ENCODE results near the gene AMMECR1L.
"Not testable (repeated sequence)": the region's sequence is repeated elsewhere in the genome, so short reads cannot be mapped to it uniquely, and the experiment has no call there.

AMMECR1L gene

DNA sequence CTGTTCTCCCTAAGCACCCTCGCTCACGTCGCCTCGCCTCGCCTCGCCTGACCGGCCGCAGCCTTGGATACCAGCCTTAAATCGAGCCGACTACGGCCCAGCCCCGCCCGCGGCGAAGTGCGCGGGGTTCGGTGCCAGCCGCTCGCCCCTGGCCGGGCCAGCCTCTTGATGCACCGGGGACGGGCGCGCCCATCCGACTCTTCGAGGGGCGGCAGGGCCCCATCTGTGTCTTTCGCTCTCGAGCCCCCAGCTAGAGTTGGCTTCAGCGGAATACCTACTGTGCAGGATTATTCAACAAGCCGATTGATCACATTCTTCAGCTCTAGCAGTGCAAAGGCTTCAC is 808 bp upstream of the AMMECR1L start:
- DNase-seq: not testable (repeated sequence)

DNA sequence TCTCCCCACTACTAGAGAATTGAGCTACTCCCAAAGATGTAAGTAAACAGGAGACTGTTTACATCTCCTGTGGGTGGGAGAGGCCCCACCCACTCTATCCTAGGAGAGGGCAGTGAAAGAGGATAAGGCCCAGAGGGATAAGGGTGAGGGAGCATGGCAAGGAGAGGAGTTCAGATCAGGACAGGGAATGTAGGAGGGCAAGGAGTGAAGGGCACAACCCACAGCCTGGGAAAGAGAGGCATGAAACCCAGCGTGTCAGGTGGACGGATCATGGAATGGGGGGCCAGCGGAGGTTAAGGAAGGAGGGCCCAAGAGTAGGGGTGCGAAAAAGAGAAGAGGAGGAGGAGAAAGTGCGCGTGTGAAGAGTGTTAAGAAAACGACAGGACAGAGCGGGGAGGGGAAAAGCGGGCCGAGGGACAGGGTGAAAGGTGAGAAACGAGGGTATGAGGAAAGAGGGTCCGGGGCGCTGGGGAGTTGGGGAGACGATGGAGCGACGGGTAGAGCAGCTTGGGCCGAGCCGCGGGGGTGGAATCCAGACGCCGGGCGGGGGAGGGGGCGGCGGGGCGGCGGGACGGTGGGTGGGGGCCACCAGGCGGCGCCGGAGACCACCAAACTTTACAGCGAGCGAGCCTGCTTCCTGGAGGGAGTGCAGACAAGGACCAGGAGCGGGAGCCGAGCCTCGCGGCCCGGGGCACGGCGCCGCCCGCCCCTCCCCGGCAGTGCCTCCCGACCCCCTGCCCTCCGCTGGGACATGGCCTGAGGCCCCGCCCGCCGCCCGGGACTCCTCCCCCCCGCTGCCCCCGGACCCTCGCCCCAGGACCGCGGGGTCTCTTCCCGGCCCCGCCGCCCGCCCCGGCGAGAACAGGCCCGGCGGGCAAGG is 655 bp downstream of the AMMECR1L start:
- peak in 1 of 3 experiments; percentile 15 for DNase-seq

DNA sequence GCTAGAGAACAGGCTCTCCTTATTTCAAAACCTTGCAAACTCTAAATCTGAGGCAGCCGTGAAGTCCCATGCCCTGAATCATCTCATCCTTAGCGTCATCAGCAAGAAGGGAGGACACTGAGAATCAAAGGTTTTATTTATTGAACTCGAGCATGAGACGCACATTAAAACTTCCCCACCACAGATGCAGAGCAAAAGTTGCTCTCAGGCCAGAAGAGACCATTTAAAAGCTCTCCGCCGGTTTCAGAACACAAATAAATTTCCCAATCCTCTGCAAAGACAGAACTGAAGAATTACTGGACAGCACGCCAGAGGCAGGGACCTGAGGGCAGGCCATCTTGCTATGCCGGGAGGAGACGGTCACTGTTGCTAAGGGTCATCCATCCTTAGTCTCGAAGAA is 1.3 kb downstream of the AMMECR1L start:
- no peak for DNase-seq

DNA sequence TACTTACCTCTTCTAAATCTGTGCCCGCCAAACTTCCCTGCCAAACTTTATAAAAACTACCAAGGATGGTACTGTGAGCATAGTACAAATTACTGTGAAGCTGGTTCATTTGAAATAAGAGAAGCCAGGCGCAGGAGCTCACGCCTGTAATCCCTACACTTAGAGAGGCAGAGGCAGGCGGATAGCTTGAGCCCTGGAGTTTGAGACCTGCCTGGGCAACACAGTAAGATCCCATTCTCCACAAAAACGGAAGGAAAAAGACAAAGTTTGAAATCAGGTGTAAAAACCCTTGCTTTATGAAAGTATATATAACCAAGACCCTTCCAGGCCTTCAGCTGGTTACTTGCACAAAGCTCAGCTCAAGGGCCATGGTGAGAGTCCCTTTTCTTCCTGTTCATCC is 5.9 kb downstream of the AMMECR1L start:
- no peak for DNase-seq

DNA sequence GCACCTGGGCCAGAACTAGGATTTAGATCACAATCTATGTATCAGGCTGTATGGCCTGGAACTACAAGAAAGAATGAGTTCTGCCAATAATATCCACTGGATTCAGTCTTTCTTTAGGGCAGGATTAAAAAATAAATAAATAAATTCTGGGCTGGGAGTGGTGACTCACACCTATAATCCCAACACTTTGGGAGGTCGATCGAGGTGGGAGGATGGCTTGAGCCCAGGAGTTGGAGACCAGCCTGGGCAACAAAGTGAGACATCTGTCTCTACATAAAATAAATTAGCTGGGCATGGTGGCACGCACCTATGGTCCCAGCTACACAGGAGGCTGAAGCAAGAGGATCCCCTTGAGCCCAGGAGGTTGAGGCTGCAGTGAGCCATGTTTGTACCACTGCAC is 8.1 kb downstream of the AMMECR1L start:
- no peak for DNase-seq

DNA sequence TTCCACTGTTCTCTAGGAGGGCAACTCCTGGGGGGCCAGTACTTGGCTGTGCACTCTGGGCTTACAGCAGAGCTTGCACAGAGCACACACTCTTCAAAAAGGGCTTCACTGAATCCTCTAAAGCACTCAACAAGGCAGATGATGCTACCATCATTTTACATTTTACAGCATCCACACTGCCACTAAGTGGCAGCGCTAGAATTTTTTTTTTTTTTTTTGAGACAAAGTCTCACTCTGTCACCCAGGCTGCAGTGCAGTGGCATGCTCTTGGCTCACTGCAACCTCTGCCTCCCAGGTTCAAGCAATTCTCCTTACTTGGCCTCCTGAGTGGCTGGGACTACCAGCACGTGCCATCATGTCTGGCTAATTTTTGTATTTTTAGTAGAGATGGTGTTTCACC is 8.6 kb downstream of the AMMECR1L start:
- DNase-seq: no peak

DNA sequence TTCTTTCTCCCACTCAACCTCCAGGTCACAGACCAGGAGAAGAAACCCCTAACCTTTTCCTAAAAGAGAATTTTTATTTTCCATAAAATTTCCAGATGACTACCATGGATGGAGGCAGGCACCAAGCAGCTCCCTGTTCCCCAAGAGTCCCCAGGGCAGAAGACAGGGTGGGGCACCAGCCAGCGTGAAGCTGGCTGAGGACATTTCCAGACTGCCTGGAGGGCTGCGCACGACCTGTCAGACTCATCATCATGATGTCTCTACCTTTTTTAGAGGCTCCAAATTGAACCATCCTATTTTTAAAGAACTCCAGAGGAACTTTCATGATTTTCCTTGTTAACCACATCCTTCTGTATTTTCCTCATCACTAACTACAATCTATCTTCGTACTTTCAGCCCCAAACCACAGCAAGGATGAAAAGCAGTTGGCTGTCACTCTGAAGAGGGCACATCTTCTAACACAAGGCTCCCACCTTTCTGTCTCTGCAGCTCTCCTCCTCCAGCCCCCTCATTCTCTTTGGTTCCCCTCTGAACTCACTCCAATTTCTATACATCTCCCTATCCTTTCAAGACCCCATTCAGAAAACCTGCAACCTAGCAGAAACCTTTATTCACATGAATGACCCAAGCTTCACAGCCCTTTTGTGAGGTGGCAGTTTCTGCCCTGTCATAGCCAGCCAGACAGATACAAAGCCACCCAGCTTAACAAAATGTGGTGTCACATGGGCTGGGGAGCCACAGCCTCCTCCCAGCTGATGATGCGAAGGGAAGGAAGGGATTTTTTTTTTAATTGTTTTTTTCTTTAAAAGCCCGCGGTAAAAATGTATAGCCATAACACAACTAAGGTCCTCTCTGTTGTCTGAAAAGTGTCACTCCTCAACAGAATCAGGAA is 11.1 kb downstream of the AMMECR1L start:
- no peak for DNase-seq

DNA sequence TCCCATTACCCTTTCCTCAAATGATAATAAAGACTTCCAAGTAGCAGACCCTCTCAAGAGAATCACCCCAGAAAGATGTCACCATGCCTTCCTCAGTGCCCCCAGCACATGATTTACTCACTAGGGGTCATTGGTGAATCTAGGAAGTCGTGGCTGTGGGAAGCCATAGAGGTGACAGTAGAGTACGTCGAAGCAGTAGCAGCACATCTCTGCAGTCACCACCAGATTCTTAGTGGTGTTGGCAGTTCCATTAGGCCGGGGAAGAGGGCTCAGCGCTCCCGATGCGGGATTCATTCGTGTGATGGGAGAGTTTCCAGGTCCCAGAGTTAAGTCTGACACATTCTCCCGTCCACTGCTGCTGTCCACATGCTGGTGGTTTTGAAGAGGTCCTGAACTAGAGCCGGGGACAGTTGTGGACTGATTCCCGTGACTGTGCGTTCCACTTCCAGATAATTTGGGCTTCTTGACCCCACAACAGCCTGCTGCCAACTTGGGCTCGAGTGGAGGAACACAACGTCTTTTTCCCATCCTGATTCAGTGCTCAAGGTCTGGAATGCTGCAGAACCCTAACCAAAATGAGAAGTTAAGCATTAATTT is 12.0 kb downstream of the AMMECR1L start:
- no peak for DNase-seq

DNA sequence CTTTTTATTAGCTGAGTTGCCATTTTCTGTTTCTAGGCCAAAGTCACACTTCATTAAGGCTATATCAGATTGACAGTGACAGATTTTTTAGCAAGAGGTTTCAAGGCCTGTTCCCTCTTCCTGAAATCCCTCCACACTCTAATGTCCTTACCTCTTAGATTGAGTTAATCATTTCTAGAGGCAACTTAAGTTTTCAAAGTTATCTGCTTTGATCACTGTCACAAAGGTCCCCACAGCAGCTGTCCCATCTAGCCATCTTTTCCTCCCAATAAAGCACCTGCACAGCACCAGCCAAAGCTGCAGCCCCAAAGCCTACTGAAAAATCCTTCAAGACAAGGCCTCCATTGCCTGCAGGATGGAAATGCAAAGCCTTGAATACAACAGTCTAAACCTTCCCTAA is 13.4 kb downstream of the AMMECR1L start:
- DNase-seq: no peak

DNA sequence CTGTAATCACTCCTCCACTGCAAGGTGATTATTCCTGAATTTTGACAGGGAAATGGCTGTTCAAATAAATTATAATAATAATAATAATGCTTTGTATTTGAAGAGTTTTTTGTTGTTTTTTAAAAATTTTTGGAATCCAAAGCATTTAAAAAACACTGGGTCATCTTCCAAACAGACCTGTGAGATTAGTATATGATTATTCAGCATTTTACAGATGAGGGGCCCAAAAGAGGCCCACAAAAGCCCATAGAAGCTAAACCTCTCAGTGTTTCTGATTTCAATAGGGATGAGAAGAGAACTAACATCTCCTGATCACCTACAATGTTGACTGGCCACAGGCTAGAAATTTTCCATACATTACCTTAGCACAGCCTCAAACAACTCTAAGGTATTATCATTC is 19.8 kb downstream of the AMMECR1L start:
- no peak for DNase-seq

DNA sequence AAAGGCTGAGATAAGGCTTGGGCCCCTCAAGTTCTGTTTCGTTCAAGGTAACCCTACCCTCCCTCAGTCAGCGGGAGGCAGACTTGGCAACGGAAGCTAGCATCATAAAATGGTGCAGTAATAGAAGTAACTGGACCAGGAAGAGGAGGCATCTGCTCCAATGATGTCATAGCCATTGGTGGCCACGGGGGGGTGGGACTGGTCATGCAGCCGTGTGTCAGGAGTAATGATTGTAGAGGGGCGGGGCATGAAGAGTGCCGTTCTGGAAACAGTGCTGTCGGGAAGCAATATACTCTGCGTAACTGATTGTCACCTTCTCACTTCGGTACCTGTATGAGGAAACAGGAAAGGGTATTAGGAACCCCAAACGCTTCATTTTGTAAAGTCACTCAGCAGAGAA is 20.9 kb downstream of the AMMECR1L start:
- DNase-seq: peak in 1 of 3 experiments; percentile 3

DNA sequence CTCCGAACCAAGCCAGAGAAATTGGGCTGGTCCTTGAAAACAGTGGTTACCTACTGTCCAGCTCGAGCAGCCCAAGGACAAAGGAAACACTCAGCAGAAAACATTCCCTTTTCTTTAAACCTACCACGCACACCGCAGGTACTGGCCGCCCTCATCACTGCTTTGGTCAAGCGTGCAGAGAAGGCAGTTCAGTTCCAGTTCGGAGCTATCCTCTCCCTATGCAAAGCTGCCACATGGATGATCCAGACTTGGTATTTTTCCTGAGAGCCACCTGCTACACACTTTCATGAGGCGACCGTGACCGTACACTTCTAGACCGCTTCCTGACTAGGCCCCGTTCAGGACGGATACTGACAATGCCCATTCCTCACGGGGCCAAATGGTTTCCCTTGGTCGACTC is 23.5 kb downstream of the AMMECR1L start:
- no peak for DNase-seq

DNA sequence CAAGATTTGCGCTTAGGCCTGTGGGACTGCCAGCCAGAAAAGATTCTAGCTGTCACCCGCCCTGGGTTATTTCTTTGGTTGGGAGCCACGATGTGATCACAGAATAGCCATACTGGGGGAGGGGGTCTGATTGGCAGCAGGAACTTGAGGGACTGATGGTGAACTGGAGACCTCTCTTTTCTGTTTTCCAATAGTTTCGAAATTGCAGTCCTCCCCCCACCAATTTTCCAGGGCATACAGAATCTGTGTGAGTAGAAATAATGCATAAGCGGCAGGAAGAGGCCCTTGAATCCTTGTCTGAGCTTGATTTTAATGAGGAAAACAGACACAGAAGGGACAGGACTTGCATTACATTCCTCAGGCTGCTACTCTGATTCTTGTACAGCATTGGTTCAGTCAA is 25.6 kb downstream of the AMMECR1L start:
- no peak for DNase-seq

DNA sequence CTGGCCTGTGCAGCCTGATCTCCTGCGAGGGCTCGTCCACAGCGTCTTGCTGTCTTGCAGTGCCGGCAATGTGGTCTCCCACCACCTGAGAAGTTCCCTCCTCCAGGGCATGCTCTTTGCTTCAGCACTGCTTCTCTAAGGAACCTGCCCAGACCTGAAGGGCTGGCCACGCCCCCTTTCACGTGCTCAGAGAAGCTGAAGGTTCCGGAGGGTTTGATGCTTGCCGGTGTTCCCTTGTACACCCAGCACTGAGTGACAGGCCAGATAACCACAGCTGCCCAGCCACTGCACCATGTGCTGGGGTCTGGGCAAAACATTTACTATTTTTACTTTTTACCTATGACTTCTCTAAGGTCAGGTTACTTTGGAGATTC is 26.1 kb downstream of the AMMECR1L start:
- DNase-seq: peak in 1 of 3 experiments; percentile 28

DNA sequence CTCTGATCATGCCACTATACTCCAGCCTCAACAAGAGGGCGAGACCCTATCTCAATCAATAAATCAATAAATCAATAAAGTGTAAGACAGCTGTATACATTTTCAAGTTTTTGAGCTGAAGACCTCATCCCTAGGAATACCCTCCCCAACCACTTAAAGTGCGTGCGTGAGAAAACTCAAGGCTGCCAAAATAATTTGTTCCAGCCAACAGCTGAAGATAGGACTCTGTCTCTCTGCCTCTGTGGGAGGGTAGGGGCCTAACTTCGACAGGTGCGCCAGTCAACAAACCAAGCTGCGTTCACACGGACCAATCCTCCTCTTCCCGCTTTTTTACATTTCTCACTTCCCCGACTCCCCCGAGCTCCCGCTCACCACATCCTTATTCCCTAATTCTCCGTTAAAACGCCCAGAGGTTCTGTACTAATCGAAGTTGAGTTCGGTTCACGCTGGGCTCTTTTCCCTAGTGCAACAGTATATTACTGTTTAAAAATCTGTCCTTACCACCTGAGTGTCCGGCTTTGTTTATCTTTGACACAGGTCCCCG is 28.4 kb downstream of the AMMECR1L start:
- DNase-seq: peak; percentile 21 to 78 (median 52)

DNA sequence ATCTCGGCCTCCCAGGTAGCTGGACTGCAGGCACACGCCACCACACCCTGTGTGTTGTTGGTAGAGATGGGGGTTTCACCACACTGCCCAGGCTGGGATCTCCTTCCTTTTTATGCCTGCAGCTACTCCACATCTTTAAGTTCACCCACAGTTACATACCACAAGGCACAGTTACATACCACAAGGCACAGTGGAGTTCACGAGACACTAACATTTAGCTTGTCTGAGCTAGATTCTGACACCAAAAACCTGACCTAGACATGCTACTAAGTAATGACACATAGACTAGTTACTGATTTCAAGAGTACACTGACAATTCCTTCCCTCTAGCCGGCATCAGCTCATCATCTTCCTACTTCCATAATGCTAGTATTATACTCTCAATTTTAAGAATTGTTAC is 32.1 kb downstream of the AMMECR1L start:
- no peak for DNase-seq

DNA sequence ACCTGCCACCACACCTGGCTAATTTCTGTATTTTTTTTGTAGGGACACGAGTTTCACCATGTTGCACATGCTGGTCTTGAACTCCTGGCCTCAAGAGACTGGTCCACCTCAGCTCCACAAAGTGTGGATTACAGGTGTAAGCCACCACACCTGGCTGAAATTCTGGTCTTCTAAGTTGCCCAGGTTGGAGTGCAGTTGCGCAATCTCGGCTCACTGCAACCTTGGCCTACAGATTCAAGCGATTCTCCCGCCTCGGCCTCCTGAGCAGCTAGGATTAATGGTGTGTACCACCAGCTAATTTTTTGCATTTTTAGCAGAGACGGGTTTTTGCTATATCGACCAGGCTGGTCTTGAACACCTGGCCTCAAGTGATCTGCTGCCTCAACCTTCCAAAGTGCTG is 33.4 kb downstream of the AMMECR1L start:
- no peak for DNase-seq

DNA sequence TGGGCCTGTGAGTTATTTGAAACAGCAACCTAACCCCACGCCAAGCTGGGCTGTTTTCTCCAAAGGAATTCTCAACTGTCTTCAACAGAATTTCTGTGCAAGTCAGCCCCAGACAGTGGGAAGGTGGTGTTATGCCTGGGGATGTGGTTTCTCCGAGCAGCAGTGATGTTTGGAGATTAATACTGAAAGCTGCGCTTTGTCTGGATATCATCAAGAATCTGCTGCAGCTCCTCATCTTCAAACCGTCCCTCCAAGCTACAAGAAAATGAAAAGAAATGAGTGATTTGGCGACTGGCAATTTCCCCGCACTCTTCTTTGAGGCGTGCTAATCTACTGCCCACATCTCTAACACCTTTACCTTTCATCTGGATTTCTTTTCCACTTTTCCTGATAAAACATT is 37.8 kb downstream of the AMMECR1L start:
- no peak for DNase-seq

DNA sequence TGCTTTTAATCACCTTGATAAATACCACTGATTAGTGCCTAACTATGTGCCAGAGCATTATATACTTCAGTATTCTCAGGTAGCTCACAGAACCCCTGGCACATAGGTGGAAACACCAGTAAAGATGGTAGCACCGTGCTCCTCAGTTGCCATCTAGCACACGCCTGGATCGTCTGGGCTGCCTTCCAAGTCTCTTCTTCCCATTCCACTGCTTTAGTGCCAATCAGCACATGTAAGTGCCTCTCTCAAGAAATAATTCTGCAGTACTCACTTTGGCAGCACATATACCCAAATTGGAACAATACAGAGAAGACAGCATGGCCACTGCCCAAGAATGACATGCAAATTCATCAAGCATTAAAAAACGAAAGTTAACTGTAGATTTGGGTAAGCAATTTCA is 40.8 kb downstream of the AMMECR1L start:
- no peak for DNase-seq

DNA sequence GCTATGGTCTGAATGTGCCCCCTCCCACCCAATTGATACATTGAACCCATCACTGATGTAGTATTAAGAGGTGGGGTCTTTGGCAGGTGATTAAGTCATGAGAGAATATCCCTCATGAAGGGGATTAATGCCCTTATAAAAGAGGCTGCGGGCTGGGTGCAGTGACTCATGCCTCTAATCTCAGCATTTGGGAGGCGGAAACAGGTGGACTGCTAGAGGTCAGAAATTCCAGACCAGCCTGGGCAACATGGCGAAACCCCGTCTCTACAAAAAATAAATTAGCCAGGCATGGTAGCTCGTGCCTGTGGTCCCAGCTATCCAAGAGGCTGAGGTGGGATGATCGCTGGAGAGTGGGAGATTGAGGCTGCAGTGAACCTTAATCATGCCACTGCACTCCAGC is 42.1 kb downstream of the AMMECR1L start:
- no peak for DNase-seq

DNA sequence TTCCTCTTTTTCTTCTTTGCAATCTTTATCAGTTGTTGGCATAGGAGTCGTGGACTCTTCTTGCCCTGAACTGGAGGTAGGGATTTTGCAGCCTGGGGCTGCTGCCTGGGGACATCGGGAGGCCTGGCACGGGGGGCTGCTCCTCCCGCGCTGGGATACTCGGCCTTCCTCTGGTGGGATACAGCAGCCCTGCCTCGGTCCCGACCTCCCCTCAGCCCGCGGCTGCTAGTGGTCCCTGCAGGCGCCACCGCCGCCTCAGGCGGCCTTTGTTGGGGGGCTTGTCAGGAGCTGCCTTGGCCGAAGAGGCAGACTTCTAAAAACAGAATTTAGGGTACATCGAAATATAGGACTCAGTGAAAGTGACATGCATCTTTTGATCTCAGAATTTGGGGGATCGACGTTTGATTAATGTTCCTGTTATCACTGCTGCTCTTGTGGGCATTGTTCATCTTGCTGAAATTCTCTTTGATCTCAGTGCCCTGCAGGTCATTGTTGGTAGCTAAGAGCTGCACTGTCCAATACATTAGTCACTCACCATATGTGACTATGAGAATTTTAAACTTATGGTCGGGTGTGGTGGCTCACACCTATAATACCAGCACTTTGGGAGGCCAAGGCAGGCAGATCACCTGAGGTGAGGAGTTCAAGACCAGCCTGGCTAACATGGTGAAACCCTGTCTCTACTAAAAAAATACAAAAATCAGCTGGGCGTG is 44.1 kb downstream of the AMMECR1L start:
- no peak for DNase-seq

DNA sequence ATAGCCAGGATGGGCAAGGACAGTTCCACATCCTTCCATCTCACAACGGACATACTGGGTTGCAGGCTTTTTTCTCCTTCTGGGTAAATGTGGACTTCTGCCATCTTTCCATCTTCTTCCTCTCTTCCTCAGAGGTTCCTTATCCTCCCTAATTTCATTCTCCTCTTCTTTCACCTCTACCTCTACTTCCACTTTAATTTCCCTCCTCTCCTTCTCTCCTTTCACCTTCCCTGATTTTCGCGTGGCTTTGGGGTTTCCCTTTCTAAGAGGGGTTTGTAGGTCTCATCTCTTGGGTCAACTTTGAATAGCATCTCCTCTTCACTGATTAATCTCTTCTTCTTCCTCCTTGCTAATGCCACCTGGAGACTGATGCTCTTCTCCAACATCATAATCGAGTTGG is 44.9 kb downstream of the AMMECR1L start:
- no peak for DNase-seq

DNA sequence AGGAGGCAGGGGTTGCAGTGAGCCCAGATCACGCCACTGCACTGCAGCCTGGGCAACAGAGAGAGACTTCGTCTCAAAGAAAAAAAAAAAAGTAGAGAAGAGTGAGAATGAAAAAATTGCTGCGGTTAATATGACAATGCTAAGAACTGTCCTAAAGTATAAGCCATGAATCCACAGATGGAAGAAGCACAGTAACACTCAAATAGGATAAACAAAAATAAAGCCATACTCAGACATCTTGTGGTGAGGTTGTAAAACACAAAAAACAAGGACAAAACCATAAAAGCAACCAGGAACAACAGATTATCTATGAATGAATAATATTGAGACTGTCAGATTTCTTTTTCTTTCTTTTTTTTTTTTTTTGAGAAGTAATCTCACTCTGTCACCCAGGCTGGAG is 50.8 kb downstream of the AMMECR1L start:
- DNase-seq: no peak

Data from NCI-H1417 (cell line).